Erythroblast (primary cell): ENCODE data around the gene PRKAR1A.

ENCODE experiments used
- DNase-seq, 2 experiments: peaks; one replicate each; lab custom pipeline; 2025; lab: John Stamatoyannopoulos, UW
- GATA1 ChIP-seq: IDR thresholded peaks from 2 replicates; pipeline ENCODE4 v1.6.1; 2011; ENCODE audit warnings: low read depth, mild to moderate bottlenecking, control low read depth, low read length, moderate library complexity
- POLR2A ChIP-seq: IDR thresholded peaks from 2 replicates; pipeline ENCODE4 v1.6.1; 2011; ENCODE audit warnings: mild to moderate bottlenecking, low read length

The PRKAR1A gene

DNA sequence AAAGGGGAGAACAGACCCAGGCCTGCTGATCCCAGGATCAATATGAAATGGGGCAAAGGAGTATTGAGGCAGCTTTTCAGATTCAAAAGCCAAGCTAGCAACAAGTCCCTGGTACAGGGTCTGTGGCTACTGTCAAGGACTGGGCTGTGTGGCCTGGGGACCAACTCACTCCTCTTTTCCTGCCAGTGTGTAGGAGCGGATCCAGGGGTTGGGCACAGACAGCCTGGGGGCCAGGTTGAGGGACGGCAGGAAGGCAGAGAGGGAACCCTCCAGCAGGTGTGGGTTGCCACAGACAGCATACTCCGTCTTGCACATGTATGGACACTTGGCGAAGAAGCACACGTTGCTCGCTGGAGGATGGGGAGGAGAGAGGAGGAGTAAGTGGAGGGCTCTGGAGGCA is 29.6 kb downstream of the PRKAR1A start:
- TF ChIP-seq POLR2A (no peak), GATA1 (no peak)

DNA sequence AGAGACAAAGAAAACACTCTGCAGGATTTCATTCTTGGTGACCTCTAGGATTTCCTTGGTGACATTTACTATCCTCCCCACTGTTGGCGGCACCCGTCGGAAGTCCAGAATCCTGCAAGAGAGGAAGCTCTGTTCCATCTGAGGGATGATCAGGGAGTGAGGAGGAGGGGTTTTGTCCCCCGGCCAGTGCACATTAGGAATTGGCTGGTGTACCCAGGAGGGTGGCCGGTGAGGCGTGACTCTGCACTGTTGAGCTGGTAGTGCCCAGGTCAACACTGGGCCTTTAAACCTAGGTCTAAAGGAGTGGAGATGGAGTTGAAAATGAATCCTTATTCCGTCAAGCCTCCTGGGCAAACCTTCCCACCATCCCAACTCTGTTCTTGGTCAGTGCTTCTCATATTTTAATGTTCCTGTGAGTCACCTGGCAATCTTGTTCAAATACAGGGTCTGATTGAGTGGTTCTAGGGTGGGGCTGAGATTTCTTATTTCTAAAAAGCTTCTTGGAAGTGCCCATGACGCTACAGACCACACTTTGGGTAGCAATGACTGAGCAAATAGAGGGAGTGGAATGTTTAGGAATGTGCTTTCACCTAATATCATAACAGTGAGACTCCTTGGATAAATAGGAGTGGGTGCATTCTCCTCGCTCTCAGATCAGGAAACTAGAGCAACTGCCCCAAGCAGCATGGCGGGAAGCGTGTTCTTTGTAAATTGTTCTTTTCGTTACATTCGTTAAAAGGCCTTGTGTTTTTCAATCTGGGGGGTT is 30.7 kb downstream of the PRKAR1A start:
- no peak for DNase-seq
- TF ChIP-seq POLR2A: no peak
- TF ChIP-seq GATA1: no peak

More for the DNA sequence above, 29.6 kb downstream of the PRKAR1A start:
- no peak for DNase-seq

DNA sequence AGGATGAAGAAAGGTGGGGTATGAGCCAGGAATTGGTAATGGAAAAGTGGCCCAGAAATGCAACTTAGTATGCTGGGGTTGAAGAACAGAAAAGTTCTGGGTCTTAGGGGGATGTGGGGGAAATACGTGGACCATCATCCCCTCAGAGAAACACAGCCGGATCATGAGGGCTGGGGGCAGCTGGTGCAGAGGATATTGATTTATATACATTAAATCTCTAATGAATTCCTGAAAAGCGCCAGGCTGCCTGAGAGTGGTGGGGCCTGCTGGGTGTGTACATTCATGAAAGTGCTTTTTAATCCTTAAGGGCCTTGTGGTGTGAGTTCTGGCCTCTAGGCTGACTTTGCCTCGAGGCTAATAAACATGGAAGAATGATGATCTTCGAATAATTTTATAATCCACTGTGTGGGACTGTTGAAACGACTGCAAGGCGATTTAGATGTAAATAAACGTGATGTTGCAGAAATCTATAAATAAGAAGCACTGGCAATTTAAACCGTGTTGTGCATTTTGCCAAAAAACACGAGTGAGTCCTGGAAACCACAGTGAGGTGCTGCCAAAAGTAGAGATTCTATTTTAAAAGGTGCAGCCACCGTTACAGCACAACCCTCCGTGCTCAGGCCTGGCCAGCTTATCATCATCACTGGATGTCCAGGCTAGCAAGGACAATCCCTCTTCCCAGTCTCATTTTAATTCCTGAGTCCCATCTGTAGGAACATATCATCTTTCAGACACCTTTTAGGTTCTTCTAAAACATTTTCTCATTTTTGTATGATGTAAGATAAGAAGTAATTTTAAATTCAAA is 32.1 kb downstream of the PRKAR1A start:
- DNase-seq: no peak
- TF ChIP-seq POLR2A (no peak), GATA1 (no peak)

DNA sequence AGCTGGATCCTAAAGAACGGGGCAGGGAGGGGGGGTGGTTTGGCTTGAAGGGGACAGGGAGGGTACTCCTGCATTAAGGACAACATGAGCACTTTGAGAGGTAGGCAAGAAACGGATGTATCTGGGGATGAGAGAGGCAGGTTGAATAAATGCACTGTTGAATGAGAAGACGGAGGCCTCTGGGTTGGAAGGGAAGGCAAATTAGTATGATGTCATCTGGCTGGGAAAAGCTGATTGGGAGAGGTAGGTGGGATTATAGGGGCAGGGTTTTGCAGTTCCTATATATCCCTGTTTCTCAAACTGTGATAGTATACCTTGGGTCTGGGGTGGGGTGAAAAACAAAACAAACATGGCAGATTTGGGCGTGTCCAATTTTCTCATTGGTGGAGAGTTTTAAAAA is 44.3 kb downstream of the PRKAR1A start:
- no peak for TF ChIP-seq POLR2A
- TF ChIP-seq GATA1: no peak
- no peak for DNase-seq

DNA sequence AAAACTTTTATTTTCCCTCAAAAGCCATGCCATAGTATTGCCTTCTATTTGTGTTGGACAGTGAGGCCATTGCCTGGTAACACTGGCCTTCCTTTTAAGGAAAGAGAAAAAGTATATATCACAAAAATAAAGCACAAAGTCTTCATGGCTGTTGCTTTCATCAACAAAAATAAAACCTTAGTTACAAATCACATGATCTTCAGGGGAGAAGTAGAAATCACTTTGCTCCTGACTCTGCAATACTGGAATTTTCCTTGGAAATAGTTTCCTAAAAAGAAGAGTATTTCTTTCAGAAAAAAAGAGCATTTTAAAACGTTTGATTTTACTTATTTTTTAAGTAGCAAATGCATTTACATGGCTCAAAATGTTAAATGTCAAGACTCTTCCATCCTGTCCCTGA is 47.1 kb downstream of the PRKAR1A start:
- TF ChIP-seq GATA1 (no peak), POLR2A (no peak)
- DNase-seq: no peak

DNA sequence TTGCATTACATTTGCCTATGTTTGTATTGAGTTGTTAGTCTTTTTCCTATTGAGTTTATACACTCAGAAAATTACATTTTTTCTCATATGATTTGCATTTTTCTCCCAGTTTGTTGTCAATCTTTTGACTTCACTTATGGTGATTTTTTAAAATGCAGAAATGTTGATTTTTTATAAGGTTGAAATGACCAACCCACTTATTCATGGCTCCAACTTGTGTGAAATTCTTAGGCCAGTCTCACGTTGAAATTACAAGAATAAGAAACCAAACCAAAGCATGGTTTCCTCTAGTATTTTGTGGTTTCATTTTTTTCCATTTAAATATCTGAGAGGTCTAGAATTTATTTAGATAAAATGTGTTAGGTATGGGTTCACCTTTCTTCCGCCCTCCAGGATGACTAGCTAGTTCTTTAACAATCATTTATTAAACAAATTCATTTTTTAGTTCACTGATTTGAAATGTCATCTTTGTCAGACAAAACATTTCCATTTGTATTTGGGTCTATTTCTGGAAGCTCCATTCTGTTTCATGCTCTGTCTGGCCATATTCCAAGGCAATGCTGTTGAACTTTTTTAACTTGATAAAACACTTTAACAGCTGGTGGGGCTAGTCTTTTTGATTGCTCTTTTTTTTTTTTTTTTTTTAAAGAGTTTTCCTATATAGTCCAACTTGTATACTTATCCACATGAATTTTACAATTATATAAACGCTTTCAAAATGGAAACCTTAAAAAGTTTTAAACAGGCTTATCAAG is 48.9 kb downstream of the PRKAR1A start:
- no peak for DNase-seq
- TF ChIP-seq GATA1 (no peak), POLR2A (no peak)

DNA sequence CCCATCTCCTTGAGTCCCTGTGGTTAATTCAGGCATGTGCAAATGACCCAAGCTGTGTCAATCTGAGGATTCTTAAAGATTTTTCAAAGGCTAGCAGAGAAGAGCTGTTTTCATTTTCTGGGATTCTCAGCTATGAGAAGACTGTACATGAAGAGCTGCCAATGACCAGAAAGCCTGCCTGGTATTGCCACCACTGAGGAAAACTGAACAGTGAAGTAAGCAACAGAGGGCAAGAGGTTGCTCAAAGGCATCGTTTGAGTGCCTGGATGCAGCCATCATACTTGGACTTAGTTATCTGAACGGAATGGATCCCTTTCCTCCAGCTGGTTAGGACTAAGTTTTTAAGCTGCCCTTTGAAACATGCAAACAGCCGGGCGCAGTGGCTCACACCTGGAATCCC is 50.5 kb downstream of the PRKAR1A start:
- no peak for DNase-seq
- no peak for TF ChIP-seq POLR2A
- TF ChIP-seq GATA1: no peak

DNA sequence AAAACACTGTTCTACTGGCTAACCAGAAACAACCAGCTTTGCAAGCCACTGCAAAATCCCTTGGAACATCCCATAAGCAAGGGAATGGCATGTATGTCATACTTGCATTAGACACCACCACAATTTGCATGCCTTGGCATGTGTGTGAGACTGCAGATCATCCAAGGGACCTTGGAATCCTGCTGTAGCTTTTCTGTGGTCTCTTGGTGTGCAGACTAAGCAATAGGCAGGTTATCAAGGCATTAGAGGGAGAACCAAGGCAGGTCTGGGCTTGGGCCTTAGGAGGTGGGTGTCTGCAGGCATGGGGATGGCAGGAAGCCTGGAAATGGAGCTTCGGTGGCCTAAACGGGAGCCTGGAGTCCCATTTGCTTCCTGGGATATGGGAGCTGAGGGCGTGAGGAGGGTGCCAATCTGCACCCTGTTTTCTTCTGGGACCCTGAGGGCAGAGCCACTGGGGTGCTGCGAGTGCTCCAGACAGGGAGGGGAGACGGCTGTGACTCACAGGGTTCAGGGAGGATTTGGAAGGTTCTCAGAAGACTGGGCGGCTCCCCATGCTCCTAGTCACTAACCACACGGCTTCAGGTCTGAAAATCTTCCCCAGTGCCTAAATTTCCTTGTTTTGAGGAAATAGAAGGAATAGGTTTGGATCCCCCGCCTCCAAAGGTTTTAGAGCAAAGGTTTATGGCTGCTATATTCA is 52.3 kb downstream of the PRKAR1A start:
- DNase-seq: no peak
- TF ChIP-seq POLR2A: no peak
- TF ChIP-seq GATA1: no peak

DNA sequence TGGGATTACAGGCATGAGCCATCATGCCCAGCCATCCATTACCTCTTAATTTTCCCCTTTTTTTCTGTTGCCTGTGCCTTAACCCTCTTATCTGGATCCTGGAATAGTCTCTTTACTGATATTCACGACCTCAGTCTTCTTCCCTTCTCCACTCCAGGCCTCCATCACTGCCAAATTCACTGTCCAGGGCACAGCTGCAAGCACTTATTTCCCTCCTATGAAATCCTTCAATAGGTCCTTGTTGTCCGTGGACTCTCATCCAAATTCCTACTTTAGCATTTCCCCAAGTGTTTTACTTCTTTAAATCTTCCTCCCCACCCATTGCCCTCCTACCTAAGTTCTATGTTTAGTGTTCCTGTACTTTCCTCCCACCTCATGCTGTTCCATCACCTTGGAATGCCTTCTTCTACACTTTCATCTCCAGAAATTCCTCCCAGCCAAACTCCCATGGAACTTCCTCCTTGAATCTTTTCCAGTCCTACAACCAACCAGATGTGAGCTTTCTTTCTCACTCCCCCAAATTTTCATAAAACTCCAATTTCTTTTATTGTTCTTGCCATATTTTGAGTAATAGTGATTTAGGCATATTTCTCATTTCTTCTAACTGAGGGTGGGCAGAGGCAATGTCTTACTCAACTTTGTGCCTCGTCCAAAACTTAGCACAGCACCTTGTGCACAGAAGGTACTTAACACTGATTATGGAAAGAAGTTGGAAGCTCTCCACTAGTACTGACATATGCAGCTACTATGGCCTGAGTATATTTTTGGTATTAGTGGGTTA is 53.6 kb downstream of the PRKAR1A start:
- no peak for DNase-seq
- no peak for TF ChIP-seq GATA1
- no peak for TF ChIP-seq POLR2A

DNA sequence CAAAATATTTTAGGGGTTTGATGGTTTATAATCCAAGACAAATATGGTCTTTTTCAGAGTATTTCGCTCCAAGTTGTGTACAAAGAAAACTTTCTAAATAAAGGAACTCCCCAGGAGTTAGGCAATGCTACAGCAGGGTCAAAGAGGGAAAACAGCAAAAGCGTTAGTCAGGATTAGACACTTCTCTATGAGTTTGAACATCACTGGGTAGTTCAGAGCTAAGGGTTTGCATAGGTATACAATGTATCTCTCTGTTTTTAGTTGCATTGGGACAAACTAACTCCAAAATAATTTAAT is 54.2 kb downstream of the PRKAR1A start:
- TF ChIP-seq POLR2A (no peak), GATA1 (no peak)
- no peak for DNase-seq

DNA sequence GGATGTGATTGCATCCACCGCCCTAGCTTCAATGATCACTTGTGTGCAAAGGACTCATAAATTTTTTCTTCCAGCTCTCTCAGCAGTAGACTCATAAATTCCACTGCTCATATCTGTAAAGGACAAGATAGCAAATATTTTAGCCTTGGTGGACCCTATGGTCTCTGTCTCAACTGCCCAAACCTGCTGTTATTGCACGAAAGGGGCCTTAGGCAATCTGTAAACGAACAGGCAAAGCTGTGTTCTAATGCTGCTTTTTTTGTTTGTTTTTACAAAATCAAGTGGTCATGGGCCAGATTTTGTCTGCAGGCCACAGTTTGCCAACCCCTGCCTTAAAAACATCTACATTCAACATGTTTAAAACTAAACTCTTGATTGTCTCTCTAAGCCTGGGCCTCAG is 54.8 kb downstream of the PRKAR1A start:
- TF ChIP-seq GATA1 (no peak), POLR2A (no peak)
- no peak for DNase-seq

DNA sequence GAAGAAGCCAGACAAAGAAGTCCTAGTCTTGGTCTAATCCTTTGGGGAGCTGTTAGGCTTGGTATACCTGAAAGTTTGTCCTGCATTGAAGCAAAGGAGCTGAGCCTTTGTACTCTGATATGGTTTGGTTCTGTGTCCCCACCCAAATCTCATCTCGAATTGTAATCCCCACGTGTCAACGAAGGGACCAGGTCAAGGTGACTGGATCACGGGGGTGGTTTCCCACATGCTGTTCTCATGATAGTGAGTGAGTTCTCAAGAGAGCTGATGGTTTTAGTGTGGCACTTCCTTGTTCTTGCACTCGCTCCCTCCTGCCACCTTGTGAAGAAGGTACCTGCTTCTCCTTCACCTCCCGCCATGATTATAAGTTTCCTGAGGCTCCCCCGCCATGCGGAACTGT is 55.4 kb downstream of the PRKAR1A start:
- TF ChIP-seq GATA1 (no peak), POLR2A (no peak)

DNA sequence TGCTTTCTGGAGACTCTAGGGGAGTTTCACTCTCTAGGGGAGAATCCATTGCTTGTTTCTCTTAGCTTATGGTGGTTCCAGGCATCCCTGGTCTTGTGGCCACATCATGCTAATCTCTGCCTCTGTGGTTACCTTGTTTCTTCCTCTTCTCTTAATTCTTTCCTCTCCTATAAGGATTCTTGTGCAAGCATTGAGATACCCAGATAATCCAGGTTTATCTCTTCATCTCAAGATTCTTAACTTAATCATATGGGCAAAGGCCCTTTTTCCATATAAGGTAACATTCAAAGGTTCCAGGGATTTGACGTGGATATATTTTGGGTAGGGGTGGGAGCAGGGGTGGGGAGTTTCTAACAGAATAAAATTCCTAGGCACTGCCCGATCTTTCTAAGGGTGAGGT is 56.4 kb downstream of the PRKAR1A start:
- no peak for TF ChIP-seq POLR2A
- TF ChIP-seq GATA1: no peak
- DNase-seq: no peak

More for the DNA sequence above, 55.4 kb downstream of the PRKAR1A start:
- DNase-seq: no peak
